ENCODE measurements around the gene FGF6. TPM values are rescaled to one million over a fixed set of nuclear protein-coding genes. Genes with fewer than 3 reads are reported as not detected.

Gene FGF6
- total RNA-seq, 1 donor from 2014 or later, result not detected

GRCh38 chr12:4448371-4448940, 2.8 kb upstream of the FGF6 start:
- intact Hi-C loops (cut with micrococcal nuclease), result no loop called here

GRCh38 chr12:4447151-4447550, 1.5 kb upstream of the FGF6 start:
- intact Hi-C loops (cut with micrococcal nuclease), result no loop called here

GRCh38 chr12:4446335-4446734, 720 bp upstream of the FGF6 start:
- intact Hi-C loops (cut with micrococcal nuclease), result no loop called here

GRCh38 chr12:4444031-4444430, 1.6 kb downstream of the FGF6 start:
- intact Hi-C loops (cut with micrococcal nuclease), result no loop called here

GRCh38 chr12:4443616-4444015, 2.0 kb downstream of the FGF6 start:
- intact Hi-C loops (cut with micrococcal nuclease), result no loop called here

- intact Hi-C loops (cut with micrococcal nuclease), result no loop called here
Measured at GRCh38 chr12:4441355-4442335, 4.0 kb downstream of the FGF6 start.

- intact Hi-C loops (cut with micrococcal nuclease), result no loop called here
Measured at GRCh38 chr12:4440187-4440941, 5.3 kb downstream of the FGF6 start.

- intact Hi-C loops (cut with micrococcal nuclease), result no loop called here
Measured at GRCh38 chr12:4439736-4440135, 5.9 kb downstream of the FGF6 start.

GRCh38 chr12:4438834-4439596, 6.6 kb downstream of the FGF6 start:
- intact Hi-C loops (cut with micrococcal nuclease), result no loop called here

GRCh38 chr12:4435537-4435936, 10.1 kb downstream of the FGF6 start:
- intact Hi-C loops (cut with micrococcal nuclease), result no loop called here

- intact Hi-C loops (cut with micrococcal nuclease), result no loop called here
Measured at GRCh38 chr12:4434706-4435425, 10.7 kb downstream of the FGF6 start.

- intact Hi-C loops (cut with micrococcal nuclease), result no loop called here
Measured at GRCh38 chr12:4434301-4434700, 11.3 kb downstream of the FGF6 start.

GRCh38 chr12:4433745-4434058, 11.9 kb downstream of the FGF6 start:
- intact Hi-C loops (cut with micrococcal nuclease), result no loop called here

- intact Hi-C loops (cut with micrococcal nuclease), result no loop called here
Measured at GRCh38 chr12:4432878-4433744, 12.5 kb downstream of the FGF6 start.

- intact Hi-C loops (cut with micrococcal nuclease), result no loop called here
Measured at GRCh38 chr12:4431866-4432265, 13.7 kb downstream of the FGF6 start.

GRCh38 chr12:4431436-4431835, 14.2 kb downstream of the FGF6 start:
- intact Hi-C loops (cut with micrococcal nuclease), result no loop called here

GRCh38 chr12:4424422-4424821, 21.2 kb downstream of the FGF6 start:
- intact Hi-C loops (cut with micrococcal nuclease), result loop anchor here (5.0 kb wide), 1 partner anchor 83 kb away; no protein-coding TSS in a partner anchor

GRCh38 chr12:4423528-4424195, 22.0 kb downstream of the FGF6 start:
- intact Hi-C loops (cut with micrococcal nuclease), result loop anchor here (5.0 kb wide), 1 partner anchor 84 kb away; no protein-coding TSS in a partner anchor

GRCh38 chr12:4422985-4423384, 22.6 kb downstream of the FGF6 start:
- intact Hi-C loops (cut with micrococcal nuclease), result loop anchor here (5.0 kb wide), 1 partner anchor 84 kb away; no protein-coding TSS in a partner anchor
